Mesothelial cell of epicardium (in vitro differentiated cells): ENCODE results near the gene CRABP1. TPM values are rescaled to one million over a fixed set of nuclear protein-coding genes. Genes with fewer than 3 reads are reported as not detected.

Source experiments
- DNase-seq, 2 experiments: peaks; one replicate each; pipeline ENCODE4 v3.0.0; 2021; ENCODE audit warnings: low spot score in 2 of 2; ENCODE audit not compliant: unreplicated experiment in 2 of 2
- H3K27ac Mint-ChIP-seq: 2 replicates; pipeline ENCODE4 v1.8.0; 2021; ENCODE audit warnings: mixed read lengths
- H3K27me3 Mint-ChIP-seq: 2 replicates; pipeline ENCODE4 v1.8.0; 2021; ENCODE audit warnings: low read depth, mixed read lengths
- H3K36me3 Mint-ChIP-seq: 2 replicates; pipeline ENCODE4 v1.8.0; 2021; ENCODE audit warnings: mixed read lengths
- H3K4me1 Mint-ChIP-seq: 2 replicates; pipeline ENCODE4 v1.8.0; 2021; ENCODE audit warnings: mixed read lengths
- H3K4me3 Mint-ChIP-seq: 2 replicates; pipeline ENCODE4 v1.8.0; 2021; ENCODE audit warnings: mild to moderate bottlenecking, moderate library complexity, mixed read lengths
- H3K9me3 Mint-ChIP-seq: 2 replicates; pipeline ENCODE4 v1.8.0; 2021; ENCODE audit warnings: mixed read lengths
- CTCF ChIP-seq: fragments of 200-600 bp; sonication (generic); IDR thresholded peaks from one replicate; pipeline ENCODE4 v1.5.0; 2021; ENCODE audit warnings: antibody characterized with exemption; ENCODE audit not compliant: unreplicated experiment
- total RNA-seq: library from RNA; stranded (reverse); gene quantifications from 3 replicates; pipeline ENCODE4 v1.2.1, GENCODE V29; 2021

The CRABP1 gene
- total RNA-seq, 1 donor from 2014 or later = 155 TPM

- Mint-ChIP-seq H3K27me3 (peaks cover 12% of the 10 kb centered on the region), H3K4me1 (peaks cover 51% of the 10 kb centered on the region), H3K36me3 (no peaks in the 10 kb centered on the region)
These were observed 47.3 kb downstream of the CRABP1 start for GRCh38 chr15:78387246-78388037.

GRCh38 chr15:78388865-78389264 lies 48.7 kb downstream of the CRABP1 start:
- TF ChIP-seq CTCF = no peak
- Mint-ChIP-seq H3K27me3 (peaks cover 12% of the 10 kb centered on the region), H3K27ac (peak overlapping the region; percentile 74), H3K9me3 (no peaks in the 10 kb centered on the region), H3K36me3 (no peaks in the 10 kb centered on the region), H3K4me1 (peaks cover 42% of the 10 kb centered on the region), H3K4me3 (no peak overlapping the region)
- DNase-seq = no peak

More at GRCh38 chr15:78387246-78388037, 47.3 kb downstream of the CRABP1 start:
- no peak for DNase-seq
- Mint-ChIP-seq H3K9me3 (no peaks in the 10 kb centered on the region), H3K4me3 (no peak overlapping the region), H3K27ac (peak overlapping the region; percentile 88)
- no peak for TF ChIP-seq CTCF

GRCh38 chr15:78389322-78389721 lies 49.2 kb downstream of the CRABP1 start:
- no peak for DNase-seq
- Mint-ChIP-seq H3K27me3 (peaks cover 12% of the 10 kb centered on the region), H3K4me3 (no peak overlapping the region), H3K4me1 (peaks cover 42% of the 10 kb centered on the region), H3K9me3 (no peaks in the 10 kb centered on the region), H3K36me3 (no peaks in the 10 kb centered on the region), H3K27ac (peak overlapping the region; percentile 74)
- no peak for TF ChIP-seq CTCF

GRCh38 chr15:78389738-78390137 lies 49.6 kb downstream of the CRABP1 start:
- DNase-seq = no peak
- Mint-ChIP-seq H3K27me3 (peaks cover 11% of the 10 kb centered on the region), H3K9me3 (no peaks in the 10 kb centered on the region), H3K4me3 (no peak overlapping the region), H3K4me1 (peaks cover 43% of the 10 kb centered on the region), H3K36me3 (no peaks in the 10 kb centered on the region), H3K27ac (peak overlapping the region; percentile 74)
- TF ChIP-seq CTCF = no peak

GRCh38 chr15:78390242-78390641 lies 50.1 kb downstream of the CRABP1 start:
- Mint-ChIP-seq H3K36me3 (no peaks in the 10 kb centered on the region), H3K4me1 (peaks cover 48% of the 10 kb centered on the region), H3K27me3 (peaks cover 7% of the 10 kb centered on the region), H3K27ac (peak overlapping the region; percentile 74), H3K4me3 (no peak overlapping the region), H3K9me3 (no peaks in the 10 kb centered on the region)
- no peak for TF ChIP-seq CTCF
- no peak for DNase-seq
